MCF 10A (cell line): ENCODE data around the gene ATR. TPM values are rescaled to one million over a fixed set of nuclear protein-coding genes. Genes with fewer than 3 reads are reported as not detected.

Experiments
- BruUV-seq: library from RNA; stranded (reverse); fragments of 400-500 nt; replicated peaks from 2 replicates; lab custom pipeline; 2021; lab: Mats Ljungman, UMichigan
- CTCF ChIA-PET: fragments of 300-600 bp; sonication (Branson Sonifier 250); formaldehyde crosslinking; extraction: SDS; loops from one replicate; lab custom pipeline; 2021; ENCODE audit warnings: antibody characterized with exemption, inconsistent platforms; lab: Yijun Ruan, JAX
- POLR2A ChIA-PET: fragments of 300-600, 350-650 bp; sonication (Branson Sonifier 250); formaldehyde crosslinking; extraction: SDS; loops from one replicate; lab custom pipeline; 2020; ENCODE audit warnings: antibody characterized with exemption, inconsistent platforms; lab: Yijun Ruan, JAX
- DNase-seq: peaks from one replicate; pipeline ENCODE4 v3.0.0-alpha.2; 2018; ENCODE audit not compliant: unreplicated experiment
- H3K27ac Mint-ChIP-seq: one replicate; pipeline ENCODE4 v1.8.0; 2022; ENCODE audit warnings: mild to moderate bottlenecking, low read depth, mixed read lengths; ENCODE audit not compliant: unreplicated experiment
- H3K27me3 Mint-ChIP-seq: one replicate; pipeline ENCODE4 v1.8.0; 2022; ENCODE audit warnings: mixed read lengths; ENCODE audit not compliant: insufficient read depth, unreplicated experiment
- H3K36me3 Mint-ChIP-seq: one replicate; pipeline ENCODE4 v1.8.0; 2022; ENCODE audit warnings: mild to moderate bottlenecking, moderate library complexity, mixed read lengths; ENCODE audit not compliant: insufficient read depth, unreplicated experiment
- H3K4me1 Mint-ChIP-seq: one replicate; pipeline ENCODE4 v1.8.0; 2022; ENCODE audit warnings: mixed read lengths; ENCODE audit not compliant: insufficient read depth, unreplicated experiment
- H3K4me3 Mint-ChIP-seq: one replicate; pipeline ENCODE4 v1.8.0; 2022; ENCODE audit warnings: mild to moderate bottlenecking, moderate library complexity, mixed read lengths; ENCODE audit not compliant: unreplicated experiment
- H3K9me3 Mint-ChIP-seq: one replicate; pipeline ENCODE4 v1.8.0; 2022; ENCODE audit warnings: mixed read lengths; ENCODE audit not compliant: unreplicated experiment
- CTCF ChIP-seq: fragments of 200-600 bp; IDR thresholded peaks from one replicate; pipeline ENCODE4 v1.8.0; 2022; ENCODE audit warnings: antibody characterized with exemption, mild to moderate bottlenecking; ENCODE audit not compliant: unreplicated experiment
- intact Hi-C: fragments of 100-400 bp; cut with micrococcal nuclease; formaldehyde crosslinking; loops from 2 replicates; pipeline ENCODE4 v1.14.1; 2022
- total RNA-seq: library from RNA; stranded (reverse); gene quantifications from 2 replicates; pipeline ENCODE4 v1.2.3, GENCODE V29; 2022

The ATR gene
- total RNA-seq, 1 experiment from 2014 or later, result 30.2 TPM

GRCh38 chr3:142536519-142536918 lies 42.0 kb downstream of the ATR start:
- H3K27ac Mint-ChIP-seq, result no peak overlapping the region
- intact Hi-C loops, result no loop called here
- H3K4me3 Mint-ChIP-seq, result no peak overlapping the region
- TF ChIP-seq CTCF, result no peak
- H3K36me3 Mint-ChIP-seq, result peaks cover 65% of the 10 kb centered on the region
- POLR2A ChIA-PET, result interaction anchor here (1.4 kb wide), 1 partner anchor 41 kb away, joined by 3 read pairs; no protein-coding TSS in a partner anchor
- no peak for DNase-seq
- H3K9me3 Mint-ChIP-seq, result no peaks in the 10 kb centered on the region
- CTCF ChIA-PET, result interaction anchor here (0.6 to 1.5 kb wide), 2 partner anchors 11 to 443 kb away, joined by 4 to 5 read pairs; no protein-coding TSS in a partner anchor
- H3K4me1 Mint-ChIP-seq, result no peaks in the 10 kb centered on the region
- H3K27me3 Mint-ChIP-seq, result no peaks in the 10 kb centered on the region
- no TSS peak for BruUV-seq

- Mint-ChIP-seq H3K9me3 (no peaks in the 10 kb centered on the region), H3K27me3 (no peaks in the 10 kb centered on the region), H3K4me1 (no peaks in the 10 kb centered on the region), H3K36me3 (peaks cover 77% of the 10 kb centered on the region), H3K27ac (no peak overlapping the region), H3K4me3 (no peak overlapping the region)
- ChIA-PET CTCF (no interaction called here), POLR2A (interaction anchor here (0.6 kb wide), 1 partner anchor 62 kb away, joined by 3 read pairs; the partner anchor contains the start of gene PLS1)
- no peak for DNase-seq
- intact Hi-C loops, result no loop called here
- TF ChIP-seq CTCF, result no peak
- BruUV-seq, result no TSS peak
These were observed 44.0 kb downstream of the ATR start for GRCh38 chr3:142534543-142534942.

GRCh38 chr3:142530296-142530695 lies 48.2 kb downstream of the ATR start:
- H3K9me3 Mint-ChIP-seq, result no peaks in the 10 kb centered on the region
- peaks cover 55% of the 10 kb centered on the region for H3K36me3 Mint-ChIP-seq
- no TSS peak for BruUV-seq
- ChIA-PET POLR2A (interaction anchor here (1.1 kb wide), 1 partner anchor 10 kb away, joined by 3 read pairs; no protein-coding TSS in a partner anchor), CTCF (no interaction called here)
- TF ChIP-seq CTCF, result no peak
- DNase-seq, result no peak
- no peaks in the 10 kb centered on the region for H3K27me3 Mint-ChIP-seq
- no peaks in the 10 kb centered on the region for H3K4me1 Mint-ChIP-seq
- H3K27ac Mint-ChIP-seq, result no peak overlapping the region
- intact Hi-C loops, result no loop called here
- H3K4me3 Mint-ChIP-seq, result no peak overlapping the region

GRCh38 chr3:142523921-142524566 lies 54.5 kb downstream of the ATR start:
- intact Hi-C loops, result no loop called here
- Mint-ChIP-seq H3K4me3 (no peak overlapping the region), H3K36me3 (peaks cover 37% of the 10 kb centered on the region), H3K27me3 (no peaks in the 10 kb centered on the region), H3K9me3 (peaks cover 4% of the 10 kb centered on the region), H3K4me1 (no peaks in the 10 kb centered on the region), H3K27ac (no peak overlapping the region)
- DNase-seq, result no peak
- ChIA-PET CTCF (interaction anchor here (0.5 kb wide), 1 partner anchor 333 kb away, joined by 3 read pairs; no protein-coding TSS in a partner anchor), POLR2A (interaction anchor here (1.8 kb wide), 1 partner anchor 12 kb away, joined by 6 read pairs; no protein-coding TSS in a partner anchor)
- no peak for TF ChIP-seq CTCF
- no TSS peak for BruUV-seq
